Hematopoietic multipotent progenitor cell treated with erythropoietin and hydrocortisone succinate and interleukin-3 and kit ligand, for 8 days (in vitro differentiated cells): ENCODE measurements around the gene MFSD1.

Experiments used
- DNase-seq: peaks from one replicate; pipeline ENCODE4 v3.0.0-alpha.2; 2015

Gene MFSD1

GRCh38 chr3:158820521-158820920 is 18.7 kb downstream of the MFSD1 start:
- no peak for DNase-seq

- DNase-seq: no peak
These were observed 20.0 kb downstream of the MFSD1 start for GRCh38 chr3:158821847-158822246.

- no peak for DNase-seq
These were observed 21.6 kb downstream of the MFSD1 start for GRCh38 chr3:158823426-158823825.

- DNase-seq: no peak
These were observed 25.9 kb downstream of the MFSD1 start for GRCh38 chr3:158827773-158828172.

GRCh38 chr3:158830391-158830790 is 28.5 kb downstream of the MFSD1 start:
- DNase-seq: no peak

- DNase-seq: no peak
These were observed 30.0 kb downstream of the MFSD1 start for GRCh38 chr3:158831861-158832260.

GRCh38 chr3:158835631-158836030 is 33.8 kb downstream of the MFSD1 start:
- no peak for DNase-seq

GRCh38 chr3:158836312-158836711 is 34.5 kb downstream of the MFSD1 start:
- no peak for DNase-seq

- no peak for DNase-seq
These were observed 35.4 kb downstream of the MFSD1 start for GRCh38 chr3:158837240-158837639.

GRCh38 chr3:158839966-158840365 is 38.1 kb downstream of the MFSD1 start:
- no peak for DNase-seq

GRCh38 chr3:158841387-158841786 is 39.5 kb downstream of the MFSD1 start:
- DNase-seq: no peak

- DNase-seq: no peak
These were observed 41.1 kb downstream of the MFSD1 start for GRCh38 chr3:158842976-158843375.

- DNase-seq: peak; percentile 57
These were observed 44.0 kb downstream of the MFSD1 start for GRCh38 chr3:158845765-158846350.

GRCh38 chr3:158846803-158847451 is 45.1 kb downstream of the MFSD1 start:
- DNase-seq: no peak

GRCh38 chr3:158847452-158847821 is 45.6 kb downstream of the MFSD1 start:
- DNase-seq: no peak

- no peak for DNase-seq
These were observed 46.0 kb downstream of the MFSD1 start for GRCh38 chr3:158847885-158848284.

- DNase-seq: no peak
These were observed 47.9 kb downstream of the MFSD1 start for GRCh38 chr3:158849757-158850156.

- DNase-seq: no peak
These were observed 57.5 kb downstream of the MFSD1 start for GRCh38 chr3:158859362-158859761.

GRCh38 chr3:158863247-158863646 is 61.4 kb downstream of the MFSD1 start:
- no peak for DNase-seq

- DNase-seq: no peak
These were observed 62.6 kb downstream of the MFSD1 start for GRCh38 chr3:158864492-158864891.

- no peak for DNase-seq
These were observed 73.8 kb downstream of the MFSD1 start for GRCh38 chr3:158875700-158876099.
